ENCODE results near the gene TMC6.

The TMC6 gene

GRCh38 chr17:78138204-78139060 is 9.9 kb upstream of the TMC6 start:
- in situ Hi-C loops (cut with MboI; ENCODE audit: low sequenced_read_pairs, unreplicated experiment), result no loop called here
- no peak for DNase-seq (ENCODE audit: low spot score)
- no peak for TF ChIP-seq CTCF (IDR thresholded peaks at IDR 0.05; ENCODE audit: borderline replicate concordance, control extremely low read depth, extremely low read depth, insufficient read depth, missing control alignments)

GRCh38 chr17:78137392-78138203 is 9.0 kb upstream of the TMC6 start:
- no peak for DNase-seq (ENCODE audit: low spot score)
- in situ Hi-C loops (cut with MboI; ENCODE audit: low sequenced_read_pairs, unreplicated experiment), result no loop called here
- peak; percentile 47 for TF ChIP-seq CTCF (IDR thresholded peaks at IDR 0.05; ENCODE audit: borderline replicate concordance, control extremely low read depth, extremely low read depth, insufficient read depth, missing control alignments)

- DNase-seq (ENCODE audit: low spot score), result no peak
- no peak for TF ChIP-seq CTCF (IDR thresholded peaks at IDR 0.05; ENCODE audit: borderline replicate concordance, control extremely low read depth, extremely low read depth, insufficient read depth, missing control alignments)
- in situ Hi-C loops (cut with MboI; ENCODE audit: low sequenced_read_pairs, unreplicated experiment), result no loop called here
Observed at GRCh38 chr17:78135858-78136500, 7.4 kb upstream of the TMC6 start.

- in situ Hi-C loops (cut with MboI; ENCODE audit: low sequenced_read_pairs, unreplicated experiment), result no loop called here
- no peak for TF ChIP-seq CTCF (IDR thresholded peaks at IDR 0.05; ENCODE audit: borderline replicate concordance, control extremely low read depth, extremely low read depth, insufficient read depth, missing control alignments)
- DNase-seq (ENCODE audit: low spot score), result no peak
Observed at GRCh38 chr17:78134899-78135385, 6.4 kb upstream of the TMC6 start.

- no peak for DNase-seq (ENCODE audit: low spot score)
- in situ Hi-C loops (cut with MboI; ENCODE audit: low sequenced_read_pairs, unreplicated experiment), result no loop called here
- TF ChIP-seq CTCF (IDR thresholded peaks at IDR 0.05; ENCODE audit: borderline replicate concordance, control extremely low read depth, extremely low read depth, insufficient read depth, missing control alignments), result peak; percentile 78
Observed at GRCh38 chr17:78133971-78134898, 5.7 kb upstream of the TMC6 start.

Measured in GM13976 (cell line).